GM03348 (cell line): ENCODE results near the gene RERE.

Source experiments
- DNase-seq: peaks from one replicate; pipeline ENCODE4 v3.0.0; 2012; ENCODE audit warnings: low spot score

RERE gene

GRCh38 chr1:8663915-8664329 lies 153.5 kb downstream of the RERE start:
- DNase-seq = peak; percentile 57

DNA sequence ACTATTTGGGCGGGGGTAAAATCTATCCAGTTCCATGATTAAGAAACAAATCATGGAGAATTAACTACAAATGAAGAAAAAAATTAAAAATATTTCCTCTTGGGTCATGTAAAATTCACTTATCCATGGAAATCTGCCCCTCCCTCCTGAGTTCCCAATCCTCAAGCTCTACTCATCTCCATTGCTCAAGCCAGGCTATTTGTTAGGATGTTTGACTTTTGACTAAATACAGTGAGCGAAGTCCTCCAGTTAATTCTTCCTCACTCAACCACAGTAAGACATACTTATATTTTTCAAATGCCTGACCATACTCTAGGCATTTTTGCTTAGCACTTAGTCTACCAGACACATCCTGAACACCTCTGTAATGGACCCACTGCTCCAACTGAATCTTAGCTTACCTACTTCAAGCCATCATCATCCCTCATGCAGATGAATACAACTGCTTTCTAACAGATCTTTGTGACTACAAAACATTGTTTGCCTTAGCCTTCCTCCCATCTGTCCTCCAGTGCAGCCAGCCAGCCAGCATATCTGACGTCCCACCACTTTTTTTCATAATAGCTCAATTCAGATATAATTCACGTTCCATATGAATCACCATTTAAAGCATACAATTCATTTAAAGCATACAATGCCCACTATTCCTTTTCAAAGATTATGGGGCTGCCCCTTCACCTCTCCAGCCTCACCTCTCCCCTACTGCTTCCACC lies 154.2 kb downstream of the RERE start:
- no peak for DNase-seq

DNA sequence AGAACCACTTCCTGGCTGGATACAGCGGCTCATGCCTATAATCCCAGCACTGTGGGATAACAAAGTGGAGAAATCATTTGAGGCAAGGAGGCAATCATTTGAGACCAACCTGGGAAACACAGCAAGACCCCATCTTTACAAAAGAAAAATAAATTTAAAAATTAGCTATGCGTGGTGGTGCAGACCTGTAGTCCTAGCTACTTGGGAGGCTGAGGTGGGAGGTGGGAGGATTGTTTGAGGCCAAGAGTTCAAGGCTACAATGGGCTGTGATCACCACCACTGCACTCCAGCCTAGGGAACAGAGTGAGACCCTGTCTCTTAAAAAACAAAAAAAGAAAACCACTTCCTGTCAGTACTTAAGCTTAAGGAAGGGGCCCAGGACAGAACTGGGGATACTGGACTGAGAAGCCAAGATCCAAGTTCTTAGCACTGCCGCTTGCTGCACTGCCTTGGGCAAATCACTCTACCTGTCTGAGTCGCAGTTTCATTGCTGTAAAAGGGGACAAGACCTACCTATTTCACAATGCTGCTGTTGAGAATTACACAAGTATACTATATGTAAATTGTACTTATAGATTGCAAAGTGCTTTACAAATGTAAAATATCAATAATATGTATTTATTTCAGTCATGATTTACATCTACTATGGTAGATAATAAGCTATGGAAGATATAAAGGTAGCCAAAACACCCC lies 154.9 kb downstream of the RERE start:
- DNase-seq = no peak

DNA sequence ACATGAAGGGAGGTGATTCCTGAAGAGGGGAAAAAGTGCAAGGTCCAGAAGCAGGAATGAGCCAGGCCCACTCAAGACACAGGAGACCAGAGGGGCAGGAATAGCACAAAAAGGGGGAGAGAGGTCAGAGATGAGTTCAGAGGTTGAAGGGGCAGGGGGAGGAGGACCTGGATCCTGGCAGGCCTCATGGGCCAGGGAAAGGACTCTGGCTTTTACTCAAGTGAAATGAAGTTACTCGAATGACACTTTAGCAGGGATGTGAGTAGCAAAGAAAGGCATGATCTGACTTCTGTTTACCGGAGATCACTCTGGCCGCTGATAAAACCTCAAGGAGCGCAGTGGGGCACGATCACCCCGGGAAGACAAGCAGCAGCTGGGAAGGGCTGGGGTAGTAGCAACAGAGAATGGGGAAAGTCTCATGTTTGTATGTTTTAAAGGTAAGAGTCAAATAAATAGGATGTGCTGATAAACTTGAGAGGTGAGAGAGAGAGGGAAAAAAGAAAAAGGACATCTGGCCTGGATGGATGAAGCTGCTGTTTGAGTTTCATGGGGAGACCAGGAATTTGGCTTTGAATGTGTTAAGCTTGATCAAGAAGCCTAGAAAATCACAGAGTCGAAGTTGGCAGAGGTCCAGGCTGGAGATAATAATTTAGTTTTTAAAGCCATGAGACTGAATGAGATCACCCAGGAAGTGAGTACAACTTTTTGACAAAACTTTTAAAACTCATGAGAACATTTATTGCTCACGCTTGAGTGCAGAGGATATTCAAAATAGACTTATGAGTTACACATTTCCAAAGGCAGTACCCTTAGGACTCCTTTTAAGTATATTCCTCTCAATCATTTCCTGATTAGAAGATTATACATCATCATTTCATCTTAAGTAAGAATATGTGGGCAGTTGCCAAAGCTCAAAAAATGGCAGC lies 156.0 kb downstream of the RERE start:
- DNase-seq = peak; percentile 44

DNA sequence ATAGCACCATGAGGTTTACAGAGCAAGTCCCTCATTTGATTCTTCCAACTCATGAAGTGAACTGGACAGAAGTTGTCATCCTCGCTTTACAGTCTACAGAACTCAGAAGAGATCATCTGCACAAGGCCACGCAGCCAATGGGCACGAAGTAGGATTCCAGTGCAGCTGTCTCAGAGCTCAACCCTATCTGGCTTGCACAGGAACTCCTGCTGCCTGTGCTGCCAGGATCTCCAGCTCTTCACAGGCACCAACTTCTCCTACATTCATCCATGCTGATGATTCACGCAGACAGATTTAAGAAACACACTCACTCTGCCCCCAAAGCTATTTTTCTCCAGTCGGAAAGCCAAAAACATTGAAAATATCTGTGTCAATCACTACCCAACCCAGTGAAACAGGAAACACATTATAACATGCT lies 157.0 kb downstream of the RERE start:
- DNase-seq = peak; percentile 90

DNA sequence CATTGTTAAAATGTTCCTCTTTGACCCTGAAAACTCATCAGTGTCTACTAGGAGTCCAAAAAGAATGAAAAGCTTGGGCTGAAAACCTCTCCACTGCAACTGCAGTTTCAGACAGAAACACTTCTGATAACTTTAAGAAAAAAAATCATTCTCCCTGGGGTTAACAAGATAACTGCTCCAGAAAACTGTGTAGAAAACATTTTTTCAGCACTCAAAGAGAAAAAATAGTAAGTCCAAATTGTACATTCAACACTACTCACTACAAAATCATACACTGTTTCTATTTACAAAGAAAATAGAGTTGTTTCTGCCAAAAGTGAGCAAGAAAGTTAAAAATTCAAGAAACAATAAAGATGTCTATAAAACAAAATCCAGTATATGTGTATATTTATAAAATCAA lies 157.8 kb downstream of the RERE start:
- no peak for DNase-seq

GRCh38 chr1:8653878-8654277 lies 163.6 kb downstream of the RERE start:
- no peak for DNase-seq

- no peak for DNase-seq
Observed at GRCh38 chr1:8652467-8653046, 164.9 kb downstream of the RERE start.

- no peak for DNase-seq
Observed at GRCh38 chr1:8651962-8652361, 165.5 kb downstream of the RERE start.

DNA sequence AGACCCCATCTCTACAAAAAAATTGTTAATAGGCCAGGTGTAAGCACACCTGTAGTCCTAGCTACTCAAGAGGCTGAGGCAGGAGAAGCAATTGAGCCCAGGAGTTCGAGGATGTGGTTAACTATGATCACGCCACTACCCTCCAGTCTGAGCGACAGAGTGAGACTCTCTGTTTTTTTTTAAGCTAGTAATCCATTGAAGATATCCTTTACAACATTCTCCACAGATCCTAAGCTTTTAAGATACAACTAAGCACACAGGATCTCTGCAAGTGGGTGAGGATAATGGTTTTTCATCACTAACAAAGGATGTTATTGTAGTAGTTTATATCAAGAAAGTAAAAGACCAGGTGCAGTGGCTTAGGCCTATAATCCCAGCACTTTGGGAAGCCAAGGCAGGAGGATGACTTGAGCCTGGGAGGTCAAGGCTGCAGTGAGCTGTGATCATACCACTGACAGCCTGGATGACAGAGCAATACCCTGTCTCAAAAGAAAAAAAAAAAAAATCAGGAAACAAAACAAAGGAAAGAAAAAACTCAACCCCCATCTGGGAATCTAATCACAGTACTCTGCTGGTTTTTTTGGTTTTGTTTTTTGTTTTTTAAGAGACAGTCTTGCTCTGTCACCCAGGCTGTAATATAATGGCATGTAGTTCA lies 166.1 kb downstream of the RERE start:
- no peak for DNase-seq

- no peak for DNase-seq
Observed at GRCh38 chr1:8649875-8650274, 167.6 kb downstream of the RERE start.

DNA sequence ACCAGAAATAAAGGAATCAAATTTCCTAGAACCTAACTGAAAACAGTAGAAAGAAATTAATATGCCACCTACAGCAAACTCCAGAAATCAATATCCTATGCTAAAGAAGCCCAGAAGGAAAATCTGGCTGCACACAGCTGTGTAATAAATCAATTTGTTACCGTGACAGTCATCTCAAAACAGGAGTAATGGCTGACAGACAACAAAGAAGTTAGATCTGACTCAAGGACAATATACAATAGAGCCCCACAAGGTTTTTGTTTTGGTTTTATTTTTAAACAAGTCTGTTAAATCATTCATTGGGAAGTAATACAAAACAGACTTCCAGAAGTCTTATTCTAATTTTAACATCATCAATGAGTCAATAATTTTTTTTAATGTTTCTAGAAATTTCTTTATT lies 168.4 kb downstream of the RERE start:
- no peak for DNase-seq

GRCh38 chr1:8646996-8647395 lies 170.4 kb downstream of the RERE start:
- DNase-seq = no peak

GRCh38 chr1:8646189-8646588 lies 171.3 kb downstream of the RERE start:
- DNase-seq = no peak

- no peak for DNase-seq
Observed at GRCh38 chr1:8643542-8644536, 173.6 kb downstream of the RERE start.

- DNase-seq = no peak
Observed at GRCh38 chr1:8642114-8642513, 175.3 kb downstream of the RERE start.

DNA sequence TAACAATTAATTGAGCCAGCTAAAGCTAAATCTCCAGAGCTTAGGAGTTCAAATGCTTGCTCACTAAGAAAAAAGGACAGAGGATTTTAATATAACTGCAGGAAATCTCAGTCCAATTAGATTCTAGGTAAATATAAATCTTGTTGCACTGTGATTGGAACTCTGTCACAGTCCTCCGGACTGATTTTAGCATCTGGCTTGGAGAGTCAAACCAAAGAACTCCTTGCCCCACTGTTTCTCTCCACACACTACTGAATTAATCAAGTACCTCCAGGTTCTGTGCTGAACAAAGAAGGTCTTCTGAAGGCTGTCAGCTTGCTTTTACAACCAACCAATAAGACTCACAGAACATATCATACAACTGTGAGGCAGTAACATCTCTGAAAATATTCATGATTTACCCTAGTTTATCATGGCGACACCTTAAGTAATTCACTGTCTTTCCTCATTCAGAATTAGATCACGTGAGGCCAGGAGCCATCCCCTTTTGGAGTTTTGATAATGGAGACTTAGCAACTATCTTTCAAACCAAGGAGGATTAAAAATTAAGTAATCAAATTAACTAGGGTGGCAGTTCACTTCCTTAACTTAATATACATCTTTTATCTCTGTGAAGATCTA lies 176.0 kb downstream of the RERE start:
- DNase-seq = no peak

DNA sequence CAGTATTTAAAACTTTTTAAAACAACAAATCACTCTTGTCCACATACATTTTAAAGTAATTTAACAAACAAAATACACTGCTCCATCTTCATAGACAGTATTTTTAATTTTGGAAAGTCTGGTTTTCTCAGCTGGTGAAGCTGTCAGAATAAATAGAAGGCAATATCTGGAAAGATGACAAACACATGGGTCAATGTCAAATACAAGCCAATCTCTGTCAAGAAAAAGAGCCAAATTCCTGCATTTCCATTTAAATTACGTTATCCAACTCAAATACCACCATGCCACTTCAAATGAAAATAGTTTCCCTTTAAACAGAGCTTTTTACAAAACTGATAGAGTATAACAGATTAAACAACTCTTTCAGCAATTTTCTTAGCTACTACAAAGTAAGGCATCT lies 176.5 kb downstream of the RERE start:
- no peak for DNase-seq

DNA sequence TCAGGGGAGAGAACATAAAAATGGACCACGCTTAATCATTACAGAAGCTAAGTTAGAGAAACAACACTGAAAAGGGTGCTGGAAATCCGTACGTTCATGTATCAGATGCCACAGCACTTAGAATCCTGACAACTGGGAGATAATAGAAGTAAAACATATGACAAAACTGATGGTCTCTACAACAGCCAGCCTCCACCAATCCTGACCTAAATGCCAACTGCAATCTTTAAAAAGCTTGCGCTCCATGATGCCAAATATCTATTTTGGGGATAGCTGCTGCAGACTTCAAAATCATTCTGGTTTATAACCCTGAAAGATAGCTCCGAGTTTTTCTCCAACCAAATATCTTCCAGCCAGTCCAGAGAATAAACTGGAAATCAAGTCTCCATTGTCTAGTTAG lies 178.3 kb downstream of the RERE start:
- DNase-seq = no peak
